A549 (cell line): ENCODE measurements around the gene ROBO3.

Experiments used
- MYC ChIP-seq: IDR thresholded peaks from 2 replicates; pipeline ENCODE4 v1.6.1; 2012; ENCODE audit warnings: mild to moderate bottlenecking, inconsistent platforms, low read length, improper control_type of control experiment, borderline replicate concordance
- RAD21 ChIP-seq, 2 experiments: fragments of >200 bp in 1 of 2; sonication (Bioruptor Twin) in 1 of 2; formaldehyde crosslinking in 1 of 2; IDR thresholded peaks in 1 of 2; conservative IDR thresholded peaks in 1 of 2; 2 replicates in 1 of 2; 3 replicates in 1 of 2; pipeline ENCODE4 v1.6.1; 2012 to 2018; ENCODE audit warnings: inconsistent platforms in 1 of 2
- TF ChIP-seq, protein P1 (sequence below): IDR thresholded peaks from 2 replicates; pipeline ENCODE4 v1.6.1; 2012; ENCODE audit warnings: low read depth, borderline replicate concordance
- TF ChIP-seq, protein P2 (sequence below): fragments of >200 bp; sonication (Bioruptor Twin); formaldehyde crosslinking; IDR thresholded peaks from 3 replicates; pipeline ENCODE4 v1.5.1; 2016

DNA sequence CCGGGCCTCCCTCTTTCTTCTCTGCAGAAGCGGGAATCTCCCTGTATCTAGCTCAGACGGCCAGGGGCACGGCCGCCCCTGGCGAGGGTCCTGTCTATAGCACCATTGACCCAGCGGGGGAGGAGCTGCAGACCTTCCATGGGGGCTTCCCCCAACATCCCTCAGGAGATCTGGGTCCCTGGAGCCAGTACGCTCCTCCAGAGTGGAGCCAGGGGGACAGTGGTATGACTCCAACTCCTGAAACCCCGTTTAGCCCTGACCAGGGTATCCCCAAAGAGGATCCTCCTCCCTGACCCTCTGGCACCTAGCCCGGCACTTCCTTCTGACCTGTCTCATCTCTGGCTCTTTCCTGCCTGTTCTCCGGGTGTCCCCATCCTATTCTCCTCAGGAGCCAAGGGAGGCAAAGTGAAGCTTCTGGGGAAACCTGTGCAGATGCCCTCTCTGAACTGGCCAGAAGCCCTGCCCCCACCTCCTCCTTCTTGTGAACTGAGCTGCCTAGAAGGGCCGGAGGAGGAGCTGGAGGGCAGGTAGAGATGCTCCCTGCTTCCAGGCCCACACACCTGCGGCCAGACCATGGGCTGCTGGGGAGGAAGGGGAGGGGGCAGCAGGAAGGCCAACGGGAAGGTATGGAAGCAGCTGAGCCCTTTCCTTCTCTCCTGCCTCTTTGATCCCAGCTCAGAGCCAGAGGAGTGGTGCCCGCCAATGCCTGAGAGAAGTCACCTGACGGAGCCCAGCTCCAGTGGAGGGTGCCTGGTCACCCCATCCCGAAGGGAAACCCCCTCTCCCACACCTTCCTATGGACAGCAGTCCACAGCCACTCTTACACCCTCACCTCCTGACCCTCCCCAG lies 12.9 kb downstream of the ROBO3 start:
- TF ChIP-seq MYC (no peak), RAD21 (conservative IDR thresholded peaks at IDR 0.05 in 1 of 2, IDR thresholded peaks at IDR 0.05 in 1 of 2) (no peak)
- TF ChIP-seq, protein P1, sequence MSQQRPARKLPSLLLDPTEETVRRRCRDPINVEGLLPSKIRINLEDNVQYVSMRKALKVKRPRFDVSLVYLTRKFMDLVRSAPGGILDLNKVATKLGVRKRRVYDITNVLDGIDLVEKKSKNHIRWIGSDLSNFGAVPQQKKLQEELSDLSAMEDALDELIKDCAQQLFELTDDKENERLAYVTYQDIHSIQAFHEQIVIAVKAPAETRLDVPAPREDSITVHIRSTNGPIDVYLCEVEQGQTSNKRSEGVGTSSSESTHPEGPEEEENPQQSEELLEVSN, result no peak
- TF ChIP-seq, protein P2, sequence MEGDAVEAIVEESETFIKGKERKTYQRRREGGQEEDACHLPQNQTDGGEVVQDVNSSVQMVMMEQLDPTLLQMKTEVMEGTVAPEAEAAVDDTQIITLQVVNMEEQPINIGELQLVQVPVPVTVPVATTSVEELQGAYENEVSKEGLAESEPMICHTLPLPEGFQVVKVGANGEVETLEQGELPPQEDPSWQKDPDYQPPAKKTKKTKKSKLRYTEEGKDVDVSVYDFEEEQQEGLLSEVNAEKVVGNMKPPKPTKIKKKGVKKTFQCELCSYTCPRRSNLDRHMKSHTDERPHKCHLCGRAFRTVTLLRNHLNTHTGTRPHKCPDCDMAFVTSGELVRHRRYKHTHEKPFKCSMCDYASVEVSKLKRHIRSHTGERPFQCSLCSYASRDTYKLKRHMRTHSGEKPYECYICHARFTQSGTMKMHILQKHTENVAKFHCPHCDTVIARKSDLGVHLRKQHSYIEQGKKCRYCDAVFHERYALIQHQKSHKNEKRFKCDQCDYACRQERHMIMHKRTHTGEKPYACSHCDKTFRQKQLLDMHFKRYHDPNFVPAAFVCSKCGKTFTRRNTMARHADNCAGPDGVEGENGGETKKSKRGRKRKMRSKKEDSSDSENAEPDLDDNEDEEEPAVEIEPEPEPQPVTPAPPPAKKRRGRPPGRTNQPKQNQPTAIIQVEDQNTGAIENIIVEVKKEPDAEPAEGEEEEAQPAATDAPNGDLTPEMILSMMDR, result no peak
